ENCODE measurements around the gene ABTB2.

ABTB2 gene

GRCh38 chr11:34284811-34285481 lies 72.9 kb downstream of the ABTB2 start:
- DNase-seq = no peak

DNA sequence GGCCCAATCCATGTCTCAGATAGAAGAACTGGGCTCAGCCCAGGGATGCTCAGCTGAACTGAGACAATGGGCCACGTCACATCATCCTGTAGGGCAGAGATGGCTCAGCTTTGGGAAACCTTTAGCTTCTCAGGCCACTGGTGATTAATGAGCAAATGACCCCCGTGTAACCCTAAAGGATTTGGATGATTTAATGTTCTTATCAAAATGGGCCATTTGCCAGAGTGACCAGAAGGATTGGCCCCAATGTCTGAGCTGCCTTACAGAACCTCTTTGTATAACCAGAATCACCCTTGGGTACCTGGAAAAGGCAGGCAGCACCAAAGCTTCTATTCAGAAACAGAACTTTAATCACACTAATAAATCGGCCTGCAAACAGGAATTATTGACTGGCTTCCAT lies 73.7 kb downstream of the ABTB2 start:
- DNase-seq = no peak

- DNase-seq = no peak
Observed at GRCh38 chr11:34280945-34281872, 76.6 kb downstream of the ABTB2 start.

GRCh38 chr11:34278693-34279297 lies 79.0 kb downstream of the ABTB2 start:
- DNase-seq = no peak

- DNase-seq = no peak
Observed at GRCh38 chr11:34278175-34278574, 79.6 kb downstream of the ABTB2 start.

DNA sequence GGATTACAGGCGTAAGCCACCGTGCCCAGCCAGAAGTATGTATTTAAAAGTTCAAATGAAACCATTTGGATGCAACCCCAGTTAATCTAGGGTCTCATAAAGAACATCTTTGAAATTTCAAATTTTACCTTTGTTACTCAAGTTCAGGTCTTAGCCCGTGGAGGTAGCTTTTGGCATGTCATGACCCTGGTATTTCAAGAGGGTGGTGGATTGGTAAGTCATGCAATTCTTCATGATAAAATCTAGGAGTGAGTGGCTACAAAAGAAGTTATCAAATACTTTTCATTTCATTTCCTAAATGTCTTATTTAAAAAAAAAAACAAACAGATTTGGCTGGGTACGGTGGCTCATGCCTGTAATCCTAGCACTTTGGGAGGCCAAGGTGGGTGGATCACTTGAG lies 80.6 kb downstream of the ABTB2 start:
- no peak for DNase-seq

DNA sequence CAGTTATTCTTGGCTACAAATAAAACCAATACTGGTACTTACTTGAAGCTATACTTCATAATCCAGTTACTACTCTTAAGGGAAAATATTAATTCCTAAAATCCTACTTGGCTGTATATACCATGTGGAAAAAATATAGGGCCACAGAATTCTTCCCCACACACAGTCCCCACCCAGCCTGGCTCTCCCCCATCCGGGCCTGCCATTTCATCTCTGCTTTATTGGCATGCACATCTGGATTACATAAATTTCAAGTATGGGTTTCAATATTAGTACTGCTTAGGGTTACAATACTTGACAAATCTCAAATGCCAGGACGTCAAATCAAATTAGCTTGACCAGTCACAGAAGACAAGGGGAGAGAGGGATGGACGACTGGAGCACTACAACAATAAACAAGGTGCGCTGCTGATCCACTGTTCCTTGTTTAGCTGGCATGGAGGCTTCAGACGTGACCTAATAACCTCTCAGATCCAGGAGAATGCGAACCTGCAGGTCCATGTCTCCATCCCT lies 81.4 kb downstream of the ABTB2 start:
- DNase-seq = no peak

DNA sequence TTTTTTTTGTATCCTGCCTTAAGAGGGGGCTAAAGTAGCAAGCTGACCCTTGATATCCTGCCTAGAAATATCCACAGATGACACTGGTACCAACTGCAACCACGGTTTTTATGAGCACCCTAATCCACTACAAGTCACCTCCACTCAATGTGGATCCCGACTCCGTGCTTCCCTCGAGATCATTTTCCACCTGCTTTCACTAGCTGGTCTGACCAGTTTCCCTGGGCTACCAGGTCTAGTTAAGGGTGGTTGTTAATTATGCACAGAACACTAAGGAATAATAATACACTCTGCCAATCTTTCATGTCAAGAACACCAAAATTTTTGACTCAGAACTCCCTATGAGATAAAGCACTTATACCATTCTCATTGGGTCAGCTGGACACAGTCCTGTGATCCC lies 82.3 kb downstream of the ABTB2 start:
- no peak for DNase-seq

GRCh38 chr11:34274712-34275398 lies 83.0 kb downstream of the ABTB2 start:
- DNase-seq = peak; percentile 81

GRCh38 chr11:34273099-34273498 lies 84.7 kb downstream of the ABTB2 start:
- no peak for DNase-seq

GRCh38 chr11:34271727-34272126 lies 86.1 kb downstream of the ABTB2 start:
- DNase-seq = no peak

GRCh38 chr11:34270711-34271110 lies 87.1 kb downstream of the ABTB2 start:
- no peak for DNase-seq

DNA sequence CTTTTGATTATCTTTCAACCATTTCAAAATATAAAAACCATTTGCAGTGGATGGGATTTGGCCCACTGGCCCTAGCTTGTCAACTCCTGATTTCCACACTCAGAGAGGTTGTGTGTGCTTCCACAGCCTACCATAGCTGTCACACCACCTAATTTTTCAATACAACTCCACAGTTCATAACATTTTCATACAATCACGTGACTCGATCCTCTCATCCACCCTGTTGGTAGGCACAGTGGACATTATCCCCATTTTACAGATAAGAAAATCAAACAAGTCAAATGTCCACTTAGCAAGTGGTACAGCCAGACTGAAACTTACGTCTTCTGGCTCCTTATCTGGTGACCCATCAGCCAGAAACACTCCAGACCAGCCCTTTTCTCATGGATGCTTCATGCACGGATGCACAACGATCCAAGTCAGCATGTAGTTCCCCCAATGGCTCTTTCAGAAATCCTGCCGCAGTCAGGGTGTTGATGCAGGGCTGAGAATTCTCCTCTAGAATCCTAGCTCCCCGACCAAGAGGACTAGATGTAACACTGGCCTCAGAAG lies 88.0 kb downstream of the ABTB2 start:
- DNase-seq = no peak

DNA sequence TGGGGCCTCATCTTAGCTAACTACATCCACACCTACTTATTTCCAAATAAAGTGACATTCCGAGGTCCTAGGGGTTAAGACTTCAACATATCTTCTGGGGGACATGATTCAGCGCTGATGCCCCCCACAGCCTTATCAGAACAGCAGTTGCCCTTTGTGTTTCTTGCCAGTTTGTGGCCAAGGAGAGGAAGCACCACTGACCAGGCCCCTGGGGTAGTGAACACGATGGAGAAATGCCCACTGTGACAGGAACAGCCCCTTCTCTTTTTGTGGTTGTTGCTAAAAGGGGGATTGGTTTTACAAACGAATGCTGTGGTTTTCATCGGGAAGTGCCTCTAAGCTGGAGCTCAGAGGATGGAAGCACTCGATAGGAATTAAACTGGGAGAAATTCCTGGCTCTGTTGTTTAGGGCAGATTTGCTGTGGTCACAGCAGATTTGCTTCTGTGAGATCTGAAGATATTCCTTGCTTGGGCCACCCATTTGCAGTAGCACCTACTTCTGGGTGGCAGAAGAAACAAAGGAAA lies 88.8 kb downstream of the ABTB2 start:
- DNase-seq = no peak

DNA sequence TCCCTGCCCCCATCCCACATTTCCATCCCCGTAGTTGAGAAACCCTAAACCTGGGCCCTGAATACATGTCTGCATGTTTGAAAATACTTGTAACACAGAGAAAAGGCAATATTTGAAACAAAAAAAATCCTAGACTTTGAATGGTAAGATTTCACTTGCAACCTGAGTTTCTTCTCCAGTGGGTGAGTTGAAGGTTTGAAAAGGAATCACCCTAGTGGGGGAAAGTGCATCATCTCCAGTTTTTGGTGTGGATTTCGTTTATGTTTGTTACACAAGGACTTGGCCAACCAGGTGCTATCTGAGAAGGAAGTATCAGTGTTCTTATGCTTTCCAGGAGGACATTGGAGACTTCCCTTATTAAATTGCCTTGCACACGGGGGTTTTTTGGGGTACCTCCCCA lies 90.4 kb downstream of the ABTB2 start:
- no peak for DNase-seq

GRCh38 chr11:34267013-34267412 lies 90.8 kb downstream of the ABTB2 start:
- DNase-seq = no peak

- peak; percentile 92 for DNase-seq
Observed at GRCh38 chr11:34266090-34266912, 91.5 kb downstream of the ABTB2 start.

GRCh38 chr11:34264303-34265110 lies 93.3 kb downstream of the ABTB2 start:
- DNase-seq = no peak

GRCh38 chr11:34263441-34264091 lies 94.2 kb downstream of the ABTB2 start:
- peak; percentile 53 for DNase-seq

All from fibroblast of skin of back (primary cell).